HCT116 (cell line): Measurements from ENCODE around the gene SGK1. TPM values are rescaled to one million over a fixed set of nuclear protein-coding genes. Genes with fewer than 3 reads are reported as not detected.

Source experiments
- ATAC-seq: fragments of 200-7000 bp; cut with Tn5 transposase; 2 replicates; pipeline ENCODE4 v1.9.1; 2020; ENCODE audit warnings: mild to moderate bottlenecking, moderate library complexity
- BruUV-seq: library from RNA; stranded (reverse); fragments of 400-500 nt; replicated peaks from 2 replicates; lab custom pipeline; 2021; lab: Mats Ljungman, UMichigan
- CTCF ChIA-PET: fragments of 300-600 bp; sonication (Branson Sonifier 250); formaldehyde crosslinking; loops from one replicate; lab custom pipeline; 2021; ENCODE audit warnings: antibody characterized with exemption; lab: Charles Lee
- POLR2A ChIA-PET: fragments of 300-600, 350-600 bp; sonication (Branson Sonifier 250); formaldehyde crosslinking; loops from one replicate; lab custom pipeline; 2021; ENCODE audit warnings: antibody characterized with exemption; lab: Charles Lee
- RAD21 ChIA-PET, 2 experiments: fragments of 300-600 bp; sonication (Branson Sonifier 250); formaldehyde crosslinking; loops; one replicate each; lab custom pipeline; 2023; ENCODE audit warnings: low total read pairs in 2 of 2; ENCODE audit not compliant: uncharacterized antibody in 2 of 2, unreplicated experiment in 2 of 2, low non-redundant PET in 1 of 2; lab: Charles Lee
- DNase-seq: peaks from one replicate; pipeline ENCODE4 v3.0.0-alpha.2; 2010; ENCODE audit warnings: low read depth, low spot score
- H2AFZ ChIP-seq: fragments of 200-600 bp; shearing (Covaris generic), sonication (generic); 2 replicates; pipeline ENCODE4 v1.6.1; 2017; ENCODE audit warnings: low read depth, mixed run types, mixed read lengths, antibody characterized with exemption, low read length; ENCODE audit not compliant: poor library complexity, severe bottlenecking
- H3K27ac ChIP-seq: 2 replicates; pipeline ENCODE4 v1.5.1; 2012; ENCODE audit warnings: low read depth, low read length
- H3K27me3 ChIP-seq: fragments of 200-600 bp; sonication (generic); 2 replicates; pipeline ENCODE4 v1.6.1; 2016; ENCODE audit warnings: mixed run types, low read length, mixed read lengths; ENCODE audit not compliant: insufficient read depth
- H3K36me3 ChIP-seq, 2 experiments: fragments of 200-500 bp in 1 of 2; fragments of 200-600 bp in 1 of 2; sonication (Bioruptor generic) in 1 of 2; sonication (generic) in 1 of 2; 2 replicates each; pipeline versions ENCODE4 v1.5.1 to v1.6.1; 2014 to 2016; ENCODE audit warnings: low read length in 2 of 2, inconsistent platforms in 1 of 2, mixed read lengths in 1 of 2, mixed run types in 1 of 2; ENCODE audit not compliant: insufficient read depth in 2 of 2, control insufficient read depth in 1 of 2
- H3K4me1 ChIP-seq, 2 experiments: fragments of 200-600 bp in 1 of 2; sonication (generic) in 1 of 2; 2 replicates each; pipeline versions ENCODE4 v1.5.1 to v1.6.1; 2012 to 2017; ENCODE audit warnings: low read length in 2 of 2, inconsistent platforms in 1 of 2, mild to moderate bottlenecking in 1 of 2, mixed read lengths in 1 of 2, mixed run types in 1 of 2, moderate library complexity in 1 of 2; ENCODE audit not compliant: insufficient read depth in 2 of 2, control insufficient read depth in 1 of 2
- H3K4me2 ChIP-seq: fragments of 200-600 bp; sonication (generic); 2 replicates; pipeline ENCODE4 v1.6.1; 2017; ENCODE audit warnings: mixed run types, low read length, mixed read lengths
- H3K4me3 ChIP-seq, 2 experiments: fragments of 200-600 bp in 1 of 2; sonication (generic) in 1 of 2; replicated peaks in 1 of 2; 2 replicates each; pipeline ENCODE4 v1.5.1; 2011 to 2016; ENCODE audit warnings: low read length in 2 of 2, control low read depth in 1 of 2, low read depth in 1 of 2, mild to moderate bottlenecking in 1 of 2, mixed read lengths in 1 of 2, mixed run types in 1 of 2
- H3K79me2 ChIP-seq: fragments of 200-600 bp; sonication (generic); 2 replicates; pipeline ENCODE4 v1.6.1; 2017; ENCODE audit warnings: mild to moderate bottlenecking, mixed run types, low read length, moderate library complexity, mixed read lengths; ENCODE audit not compliant: insufficient read depth
- H3K9ac ChIP-seq: fragments of 200-600 bp; sonication (generic); 2 replicates; pipeline ENCODE4 v1.6.1; 2016; ENCODE audit warnings: low read length, mixed read lengths
- H3K9me2 ChIP-seq: fragments of 200-600 bp; sonication (generic), shearing (Covaris generic); 2 replicates; pipeline ENCODE4 v1.6.1; 2017; ENCODE audit warnings: mixed run types, mild to moderate bottlenecking, moderate library complexity; ENCODE audit not compliant: insufficient read depth
- H3K9me3 ChIP-seq, 2 experiments: fragments of 200-500 bp in 1 of 2; fragments of 200-600 bp in 1 of 2; sonication (Bioruptor generic) in 1 of 2; sonication (generic) in 1 of 2; 2 replicates each; pipeline ENCODE4 v1.6.1; 2014 to 2017; ENCODE audit warnings: low read length in 2 of 2, mixed read lengths in 2 of 2, inconsistent platforms in 1 of 2, low read depth in 1 of 2, mild to moderate bottlenecking in 1 of 2, mixed run types in 1 of 2, moderate library complexity in 1 of 2; ENCODE audit not compliant: control insufficient read depth in 1 of 2, insufficient read depth in 1 of 2
- H4K20me1 ChIP-seq: fragments of 200-600 bp; sonication (generic), shearing (Covaris generic); 2 replicates; pipeline ENCODE4 v1.6.1; 2017; ENCODE audit warnings: mixed run types, mild to moderate bottlenecking, moderate library complexity; ENCODE audit not compliant: insufficient read depth
- CBX3 ChIP-seq: IDR thresholded peaks from 2 replicates; pipeline ENCODE4 v1.6.1; 2012; ENCODE audit warnings: low read depth
- ELF1 ChIP-seq: IDR thresholded peaks from 2 replicates; pipeline ENCODE4 v1.6.1; 2012; ENCODE audit warnings: low read depth, borderline replicate concordance
- FOSL1 ChIP-seq: IDR thresholded peaks from 2 replicates; pipeline ENCODE4 v1.6.1; 2012; ENCODE audit warnings: low read depth
- JUND ChIP-seq: IDR thresholded peaks from 2 replicates; pipeline ENCODE4 v1.6.1; 2012
- RAD21 ChIP-seq: IDR thresholded peaks from 2 replicates; pipeline ENCODE4 v1.6.1; 2012; ENCODE audit warnings: low read depth, mild to moderate bottlenecking
- REST ChIP-seq: IDR thresholded peaks from 2 replicates; pipeline ENCODE4 v1.6.1; 2012; ENCODE audit warnings: low read depth
- SIN3A ChIP-seq: IDR thresholded peaks from 2 replicates; pipeline ENCODE4 v1.6.1; 2012; ENCODE audit warnings: low read depth
- SRF ChIP-seq: IDR thresholded peaks from 2 replicates; pipeline ENCODE4 v1.6.1; 2012; ENCODE audit warnings: low read depth
- ZFX ChIP-seq: fragments of 450-650 bp; IDR thresholded peaks from 2 replicates; pipeline ENCODE4 v1.6.1; 2017
- ZNF274 ChIP-seq: fragments of 200-500 bp; sonication (Bioruptor generic); IDR thresholded peaks from 2 replicates; pipeline ENCODE4 v1.6.1; 2014; ENCODE audit warnings: mild to moderate bottlenecking, low read depth, low read length, inconsistent platforms
- intact Hi-C: fragments of 100-400 bp; cut with micrococcal nuclease; formaldehyde crosslinking; loops from 2 replicates; pipeline ENCODE4 v1.10.0; 2022
- total RNA-seq: library from RNA; stranded (reverse); gene quantifications from one replicate; pipeline ENCODE4 v1.2.1, GENCODE V29; 2021; ENCODE audit not compliant: unreplicated experiment

SGK1 gene
- total RNA-seq, 1 experiment from 2014 or later = 4.5 TPM

- TF ChIP-seq ELF1 (no peak), SRF (no peak), REST (no peak), SIN3A (no peak), RAD21 (no peak), ZNF274 (no peak), CBX3 (no peak), ZFX (no peak), FOSL1 (no peak), JUND (no peak)
- Histone ChIP-seq H3K9me3 (no peaks in the 10 kb centered on the region), H3K9ac (no peak overlapping the region), H2AFZ (no peak overlapping the region), H3K79me2 (no peaks in the 10 kb centered on the region), H4K20me1 (no peaks in the 10 kb centered on the region), H3K27ac (no peak overlapping the region), H3K36me3 (0 out of 4 replicates have a peak, but pooled peaks cover 0 to 2% of the 10 kb centered on the region in 2 experiments), H3K4me1 (no peaks in the 10 kb centered on the region), H3K9me2 (no peaks in the 10 kb centered on the region), H3K4me2 (no peak overlapping the region), H3K27me3 (no peaks in the 10 kb centered on the region), H3K4me3 (no peak overlapping the region)
- BruUV-seq = no TSS peak
- ChIA-PET POLR2A (no interaction called here), CTCF (interaction anchor here (1.2 kb wide), 1 partner anchor 656 kb away, joined by 3 read pairs; no protein-coding TSS in a partner anchor), RAD21 (no interaction called here)
- intact Hi-C loops = no loop called here
- no peak for ATAC-seq
- DNase-seq = no peak
Observed at GRCh38 chr6:134166511-134167261, 151.2 kb downstream of the SGK1 start.
